HEK293T (cell line): ENCODE data around the gene GREB1L.

Experiments used
- BHLHE40 ChIP-seq: fragments of 450-650 bp; IDR thresholded peaks from 2 replicates; pipeline ENCODE4 v1.6.1; 2016; ENCODE audit warnings: mild to moderate bottlenecking, moderate library complexity, borderline replicate concordance
- FOXK2 ChIP-seq: fragments of 450-650 bp; IDR thresholded peaks from 2 replicates; pipeline ENCODE4 v1.6.1; 2016; ENCODE audit warnings: mild to moderate bottlenecking
- FOXM1 ChIP-seq: fragments of 450-650 bp; IDR thresholded peaks from 2 replicates; pipeline ENCODE4 v1.6.1; 2017; ENCODE audit warnings: mild to moderate bottlenecking, borderline replicate concordance
- NFRKB ChIP-seq: fragments of 450-650 bp; IDR thresholded peaks from 2 replicates; pipeline ENCODE4 v1.6.1; 2016; ENCODE audit warnings: mild to moderate bottlenecking, moderate library complexity
- SP1 ChIP-seq: fragments of 450-650 bp; IDR thresholded peaks from 2 replicates; pipeline ENCODE4 v1.6.1; 2017
- TARDBP ChIP-seq: fragments of 450-650 bp; IDR thresholded peaks from 2 replicates; pipeline ENCODE4 v1.6.1; 2016

GRCh38 chr18:21316296-21316695 lies 74.3 kb downstream of the GREB1L start:
- TF ChIP-seq TARDBP (no peak), NFRKB (no peak), BHLHE40 (no peak), FOXK2 (no peak), SP1 (no peak), FOXM1 (no peak)
